ENCODE data around the gene TYK2. TPM values are rescaled to one million over a fixed set of nuclear protein-coding genes. Genes with fewer than 3 reads are reported as not detected.

TYK2 gene
- total and polyA plus RNA-seq, 9 of the 15 experiments (the other 6 are each of a cell fraction or from before 2014, with no cell fraction given), result 15.0 to 182 (median 85.9) TPM

GRCh38 chr19:10339380-10339960, 40.9 kb downstream of the TYK2 start, which contains the start of gene ICAM3:
Gene ICAM3 (minus strand): TSS chr19:10339624. CDS start chr19:10339614, 10 bp downstream.
- CTCF ChIA-PET (ENCODE audit: low intra/inter-chr PET ratio), result no interaction called here
- TF ChIP-seq ZNF324 (CRISPR knock-in tag; IDR thresholded peaks at IDR 0.05) (no peak), BCOR (IDR thresholded peaks at IDR 0.05) (0 out of 2 replicates have a peak, but pooled peaks have one; percentile 3)
- H3K27ac ChIP-seq (ENCODE audit: extremely low read depth, low read depth, low read length), result no peak within 1 kb of the TSS; the same call in 2 of the 3 replicates
- WGBS (ENCODE audit: insufficient coverage, low coverage, missing lambda C conversion rate), result 50% methylated on average over 13 of the region's 14 CpGs
- H3K4me1 ChIP-seq (replicated peaks in 1 of 2; ENCODE audit: control insufficient read depth in 2 of 2, insufficient read depth in 2 of 2, low read length in 2 of 2), result peaks cover 8 to 26% of the 10 kb centered on the region in 2 experiments; a peak in 4 of 5 replicates
- H3K9ac ChIP-seq (ENCODE audit: insufficient read depth in 1 of 2, low read depth in 2 of 2, low read length in 2 of 2), result peak within 1 kb of the TSS in 1 of 2 experiments; percentile 78; a peak in 2 of 4 replicates
- no peak within 1 kb of the TSS; the same call in 1 of the 2 replicates for H2AFZ ChIP-seq (ENCODE audit: low read depth, low read length)
- no peaks in the 10 kb centered on the region for H3K36me3 ChIP-seq (ENCODE audit: control insufficient read depth, insufficient read depth, low read length)
- peaks cover 12% of the 10 kb centered on the region for H3K79me2 ChIP-seq (ENCODE audit: control insufficient read depth, insufficient read depth, low read length)
- POLR2A ChIA-PET, result no interaction called here
- FAIRE-seq (no peak), DNase-seq (ENCODE audit: extremely low read depth in 1 of 4, low spot score in 3 of 4) (no peak), ATAC-seq (no peak)
- intact Hi-C loops (cut with micrococcal nuclease), result no loop called here
- in situ Hi-C loops (cut with MboI), result no loop called here
- no peaks in the 10 kb centered on the region for H4K20me1 ChIP-seq (replicated peaks; ENCODE audit: control insufficient read depth, insufficient read depth, low read length)
- H3K27me3 ChIP-seq (ENCODE audit: control insufficient read depth in 2 of 2, insufficient read depth in 2 of 2, low read length in 2 of 2), result no peaks in the 10 kb centered on the region
- BruUV-seq (replicated peaks), result no TSS peak
- H3K9me1 ChIP-seq (ENCODE audit: control insufficient read depth, insufficient read depth, low read length), result no peaks in the 10 kb centered on the region
- H3K4me3 ChIP-seq, result no peak within 1 kb of the TSS
- H3K9me3 ChIP-seq (replicated peaks; ENCODE audit: control insufficient read depth, insufficient read depth, low read depth, low read length), result no peaks in the 10 kb centered on the region
- no peak within 1 kb of the TSS for H3K4me2 ChIP-seq (ENCODE audit: insufficient read depth, low read length)

GRCh38 chr19:10338940-10339339, 41.4 kb downstream of the TYK2 start:
- H3K27ac ChIP-seq (ENCODE audit: extremely low read depth, low read depth, low read length), result no peak overlapping the region; the same call in 2 of the 3 replicates
- peaks cover 8 to 31% of the 10 kb centered on the region in 2 experiments; a peak in 4 of 5 replicates for H3K4me1 ChIP-seq (replicated peaks in 1 of 2; ENCODE audit: control insufficient read depth in 2 of 2, insufficient read depth in 2 of 2, low read length in 2 of 2)
- FAIRE-seq (no peak), ATAC-seq (no peak), DNase-seq (ENCODE audit: extremely low read depth in 1 of 4, low spot score in 3 of 4) (no peak)
- H3K9me3 ChIP-seq (replicated peaks; ENCODE audit: control insufficient read depth, insufficient read depth, low read depth, low read length), result no peaks in the 10 kb centered on the region
- no peak overlapping the region; the same call in 1 of the 2 replicates for H2AFZ ChIP-seq (ENCODE audit: low read depth, low read length)
- no peaks in the 10 kb centered on the region for H3K27me3 ChIP-seq (ENCODE audit: control insufficient read depth in 2 of 2, insufficient read depth in 2 of 2, low read length in 2 of 2)
- intact Hi-C loops (cut with micrococcal nuclease), result no loop called here
- H3K9me1 ChIP-seq (ENCODE audit: control insufficient read depth, insufficient read depth, low read length), result no peaks in the 10 kb centered on the region
- TF ChIP-seq SMC3 (conservative IDR thresholded peaks at IDR 0.05; ENCODE audit: insufficient read depth, low read depth, low read length), result no peak
- TF ChIP-seq ZFP36 (IDR thresholded peaks at IDR 0.05; ENCODE audit: low read depth, low read length, partially characterized antibody), result peak; percentile 90
- 0 out of 2 replicates have a peak, but pooled peaks have one; percentile 32 for TF ChIP-seq BCOR (IDR thresholded peaks at IDR 0.05)
- peak overlapping the region in 1 of 2 experiments; percentile 78; a peak in 1 of 4 replicates for H3K9ac ChIP-seq (ENCODE audit: insufficient read depth in 1 of 2, low read depth in 2 of 2, low read length in 2 of 2)
- no peak overlapping the region for H3K4me3 ChIP-seq
- H3K4me2 ChIP-seq (ENCODE audit: insufficient read depth, low read length), result no peak overlapping the region
- WGBS (ENCODE audit: insufficient coverage, low coverage, missing lambda C conversion rate), result 60% methylated on average over 5 of the region's 6 CpGs
- H3K36me3 ChIP-seq (ENCODE audit: control insufficient read depth, insufficient read depth, low read length), result no peaks in the 10 kb centered on the region
- H3K79me2 ChIP-seq (ENCODE audit: control insufficient read depth, insufficient read depth, low read length), result peaks cover 17% of the 10 kb centered on the region
- CTCF ChIA-PET (ENCODE audit: low intra/inter-chr PET ratio), result no interaction called here
- POLR2A ChIA-PET, result interaction anchor here (0.6 kb wide), 1 partner anchor 11 kb away, joined by 4 read pairs; no protein-coding TSS in a partner anchor
- no TSS peak for BruUV-seq (replicated peaks)
- in situ Hi-C loops (cut with MboI), result no loop called here
- H4K20me1 ChIP-seq (replicated peaks; ENCODE audit: control insufficient read depth, insufficient read depth, low read length), result no peaks in the 10 kb centered on the region

Measured in K562 (cell line).